Kidney (tissue), 14 donors: ENCODE results near the gene ABHD2. TPM values are rescaled to one million over a fixed set of nuclear protein-coding genes. Genes with fewer than 3 reads are reported as not detected.

ENCODE experiments used
- DNase-seq, 5 donors: peaks; one replicate each; pipeline ENCODE4 v3.0.0-alpha.2; 2013 to 2020
- FAIRE-seq: peaks from 2 replicates; lab custom pipeline; 2012; peaks lifted over from hg19 to GRCh38; lab: Jason Lieb, UNC
- H3K27ac ChIP-seq, 2 donors: one replicate each; pipeline ENCODE4 v1.7.0; 2013; ENCODE audit warnings: low read depth in 2 of 2, low read length in 2 of 2, inconsistent platforms in 1 of 2
- H3K27me3 ChIP-seq: one replicate; pipeline ENCODE4 v1.7.1; 2013; ENCODE audit warnings: low read length, inconsistent platforms; ENCODE audit not compliant: control insufficient read depth, insufficient read depth
- H3K36me3 ChIP-seq, 3 donors: one replicate each; pipeline versions ENCODE4 v1.7.0 to v1.7.1; 2013; ENCODE audit warnings: low read length in 3 of 3, control low read depth in 1 of 3, inconsistent platforms in 1 of 3; ENCODE audit not compliant: insufficient read depth in 3 of 3, control insufficient read depth in 2 of 3
- H3K4me1 ChIP-seq, 3 donors: one replicate each; pipeline versions ENCODE4 v1.7.0 to v1.7.1; 2013; ENCODE audit warnings: low read length in 3 of 3, inconsistent platforms in 1 of 3, low read depth in 1 of 3; ENCODE audit not compliant: control insufficient read depth in 2 of 3, insufficient read depth in 2 of 3
- H3K4me3 ChIP-seq, 3 donors: one replicate each; pipeline versions ENCODE4 v1.7.0 to v1.8.1; 2013; ENCODE audit warnings: low read length in 3 of 3, control low read depth in 1 of 3, inconsistent platforms in 1 of 3
- H3K9ac ChIP-seq, 3 donors: one replicate each; pipeline versions ENCODE4 v1.7.0 to v1.7.1; 2013; ENCODE audit warnings: low read length in 3 of 3, control low read depth in 1 of 3, inconsistent platforms in 1 of 3
- H3K9me3 ChIP-seq, 3 donors: one replicate each; pipeline versions ENCODE4 v1.7.0 to v1.7.1; 2013; ENCODE audit warnings: low read length in 3 of 3, control low read depth in 1 of 3, inconsistent platforms in 1 of 3; ENCODE audit not compliant: control insufficient read depth in 2 of 3, insufficient read depth in 1 of 3
- CTCF ChIP-seq: IDR thresholded peaks from 3 replicates; pipeline ENCODE4 v1.5.1; 2012; ENCODE audit warnings: mild to moderate bottlenecking, moderate library complexity, borderline replicate concordance; ENCODE audit not compliant: insufficient read depth; ENCODE audit errors: extremely low read depth
- intact Hi-C: fragments of 100-400 bp; cut with DNase I; formaldehyde crosslinking; loops from one replicate; pipeline ENCODE4 v1.11.1; 2022
- polyA plus RNA-seq: library from polyadenylated mRNA; stranded (reverse); fragments of 350-450 nt; fragmentation: Illumina TruSeq; extraction: RNeasy Lipid Tissue Mini Kit (QIAGEN cat#74804); gene quantifications from one replicate; pipeline ENCODE4 v1.2.3, GENCODE V29; 2014; ENCODE audit warnings: low read depth, low replicate concordance; ENCODE audit not compliant: insufficient read depth
- total RNA-seq: library from RNA; stranded (reverse); fragmentation: NEBNext Ultra II Directional; extraction: Animal tissue kit (Norgen Biotek cat#: 25700); gene quantifications from one replicate; pipeline ENCODE4 v1.2.1, GENCODE V29; 2021
- donor health status: control.
- donor health status: control.
- donor health status: control.
- donor health status: control.
- donor health status: control.
- donor health status: DM: yes; HTN: yes; CAD: no.
- donor health status: Normal renal cell carcinoma (clear cell type).

ABHD2 gene
- total and polyA plus RNA-seq, 2 donors from 2014 or later, result 13.3 to 123 TPM

DNA sequence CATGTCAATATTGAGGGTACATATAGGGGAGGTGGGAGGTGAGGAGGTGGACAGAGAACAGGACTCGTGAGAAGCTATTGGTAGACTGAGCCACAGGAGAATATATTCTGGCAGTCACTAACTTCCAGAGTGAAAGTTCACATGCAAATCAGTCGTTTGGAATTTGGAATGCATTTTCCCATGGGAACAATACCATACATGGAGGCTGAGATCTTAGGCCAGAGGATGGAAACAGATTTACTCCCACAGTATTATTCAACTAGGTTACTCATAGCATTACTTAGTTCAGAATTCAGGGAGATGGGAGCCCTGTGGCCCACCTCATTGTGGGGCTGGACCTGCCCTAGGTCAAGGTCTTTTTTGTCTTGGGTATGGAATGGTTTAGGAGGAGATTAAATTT is 36.4 kb upstream of the ABHD2 start:
- Histone ChIP-seq H3K27ac (peak overlapping the region in 1 of 2 donors; percentile 37), H3K4me3 (no peak overlapping the region), H3K4me1 (no peaks in the 10 kb centered on the region), H3K27me3 (no peaks in the 10 kb centered on the region), H3K9ac (no peak overlapping the region), H3K9me3 (no peaks in the 10 kb centered on the region), H3K36me3 (no peaks in the 10 kb centered on the region)
- DNase-seq (peak in 2 of 5 donors; percentile 36 to 72), FAIRE-seq (no peak)
- intact Hi-C loops, result loop anchor here (5.0 kb wide), 1 partner anchor 125 kb away; no protein-coding TSS in a partner anchor
- no peak for TF ChIP-seq CTCF

DNA sequence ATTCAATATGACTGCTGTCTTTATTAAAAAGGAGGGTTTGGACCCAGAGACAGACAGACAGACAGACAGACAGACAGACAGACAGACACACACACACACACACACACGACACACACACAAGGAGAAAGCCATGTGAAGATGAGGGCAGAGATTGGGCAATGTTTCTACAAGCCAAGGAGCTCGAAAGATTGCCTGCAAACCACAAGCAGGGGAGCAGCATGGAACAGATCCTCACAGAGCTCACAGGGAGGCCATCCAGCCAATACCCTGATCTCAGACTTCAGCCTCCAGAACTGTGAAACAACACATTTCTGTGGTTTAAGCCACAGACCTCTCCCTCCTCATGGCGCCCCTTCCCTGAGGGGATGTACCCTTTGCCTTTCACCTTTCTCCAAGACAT is 35.8 kb upstream of the ABHD2 start:
- intact Hi-C loops, result loop anchor here (5.0 kb wide), 1 partner anchor 125 kb away; no protein-coding TSS in a partner anchor
- H3K27me3 ChIP-seq, result no peaks in the 10 kb centered on the region
- DNase-seq (no peak), FAIRE-seq (no peak)
- H3K4me1 ChIP-seq, result no peaks in the 10 kb centered on the region
- peak overlapping the region in 1 of 2 donors; percentile 37 for H3K27ac ChIP-seq
- no peak overlapping the region for H3K4me3 ChIP-seq
- no peak overlapping the region for H3K9ac ChIP-seq
- H3K36me3 ChIP-seq, result no peaks in the 10 kb centered on the region
- no peak for TF ChIP-seq CTCF
- H3K9me3 ChIP-seq, result no peaks in the 10 kb centered on the region

DNA sequence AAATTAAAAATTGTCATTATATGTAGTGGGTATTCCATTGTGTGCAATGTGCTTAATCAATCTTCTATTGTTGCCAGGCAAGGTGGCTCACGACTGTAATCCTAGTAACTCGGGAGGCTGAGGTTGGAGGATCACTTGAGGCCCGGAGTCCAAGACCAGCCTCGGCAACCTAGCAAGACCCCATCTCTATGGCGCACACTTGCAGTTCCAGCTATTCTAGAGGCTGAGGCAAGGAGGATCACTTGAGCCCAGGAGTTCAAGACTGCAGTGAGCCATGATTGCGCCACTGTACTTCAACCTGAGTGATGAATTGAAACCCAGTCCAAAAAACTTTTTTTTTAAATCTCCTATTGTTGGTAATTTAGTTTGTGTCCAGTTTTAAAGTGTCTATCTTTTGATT is 33.4 kb upstream of the ABHD2 start:
- no peaks in the 10 kb centered on the region for H3K27me3 ChIP-seq
- H3K9ac ChIP-seq, result no peak overlapping the region
- no peak for FAIRE-seq
- no peaks in the 10 kb centered on the region for H3K4me1 ChIP-seq
- no peak overlapping the region for H3K27ac ChIP-seq
- H3K36me3 ChIP-seq, result no peaks in the 10 kb centered on the region
- no peaks in the 10 kb centered on the region for H3K9me3 ChIP-seq
- H3K4me3 ChIP-seq, result no peak overlapping the region
- TF ChIP-seq CTCF, result no peak
- intact Hi-C loops, result loop anchor here (5.0 kb wide), 1 partner anchor 122 kb away; no protein-coding TSS in a partner anchor
- DNase-seq, result no peak
